ENCODE data around the gene FAM168A.

The FAM168A gene

GRCh38 chr11:73461335-73461840, 136.5 kb downstream of the FAM168A start:
- TF ChIP-seq CTCF (IDR thresholded peaks at IDR 0.05; ENCODE audit: insufficient read depth, low read depth, low read length, missing control alignments): no peak
- no peak for DNase-seq (ENCODE audit: low read depth)
- no peak overlapping the region for H3K4me3 ChIP-seq (ENCODE audit: low read depth, low read length)

GRCh38 chr11:73458201-73458600, 139.7 kb downstream of the FAM168A start:
- no peak for TF ChIP-seq CTCF (IDR thresholded peaks at IDR 0.05; ENCODE audit: insufficient read depth, low read depth, low read length, missing control alignments)
- DNase-seq (ENCODE audit: low read depth): no peak

GRCh38 chr11:73454987-73455386, 142.9 kb downstream of the FAM168A start:
- H3K4me3 ChIP-seq (ENCODE audit: low read depth, low read length): no peak overlapping the region
- TF ChIP-seq CTCF (IDR thresholded peaks at IDR 0.05; ENCODE audit: insufficient read depth, low read depth, low read length, missing control alignments): no peak
- DNase-seq (ENCODE audit: low read depth): no peak

More at GRCh38 chr11:73458201-73458600, 139.7 kb downstream of the FAM168A start:
- H3K4me3 ChIP-seq (ENCODE audit: low read depth, low read length): no peak overlapping the region

- TF ChIP-seq CTCF (IDR thresholded peaks at IDR 0.05; ENCODE audit: insufficient read depth, low read depth, low read length, missing control alignments): no peak
- H3K4me3 ChIP-seq (ENCODE audit: low read depth, low read length): no peak overlapping the region
- no peak for DNase-seq (ENCODE audit: low read depth)
Observed at GRCh38 chr11:73453562-73453961, 144.3 kb downstream of the FAM168A start.

GRCh38 chr11:73452726-73453125, 145.2 kb downstream of the FAM168A start:
- DNase-seq (ENCODE audit: low read depth): no peak
- H3K4me3 ChIP-seq (ENCODE audit: low read depth, low read length): no peak overlapping the region
- TF ChIP-seq CTCF (IDR thresholded peaks at IDR 0.05; ENCODE audit: insufficient read depth, low read depth, low read length, missing control alignments): no peak

GRCh38 chr11:73451896-73452295, 146.0 kb downstream of the FAM168A start:
- DNase-seq (ENCODE audit: low read depth): no peak
- H3K4me3 ChIP-seq (ENCODE audit: low read depth, low read length): no peak overlapping the region
- no peak for TF ChIP-seq CTCF (IDR thresholded peaks at IDR 0.05; ENCODE audit: insufficient read depth, low read depth, low read length, missing control alignments)

GRCh38 chr11:73446766-73447165, 151.1 kb downstream of the FAM168A start:
- no peak for DNase-seq (ENCODE audit: low read depth)
- H3K4me3 ChIP-seq (ENCODE audit: low read depth, low read length): no peak overlapping the region
- no peak for TF ChIP-seq CTCF (IDR thresholded peaks at IDR 0.05; ENCODE audit: insufficient read depth, low read depth, low read length, missing control alignments)
